ENCODE results near the gene TAS2R43. TPM values are rescaled to one million over a fixed set of nuclear protein-coding genes. Genes with fewer than 3 reads are reported as not detected.

Gene TAS2R43
- total and polyA plus RNA-seq, 10 of the 15 experiments (the other 5 are each of a cell fraction or from before 2014, with no cell fraction given), result 0.09 to 2.1 (median 0.80) TPM; not detected in 5

- TF ChIP-seq PML (IDR thresholded peaks at IDR 0.05; ENCODE audit: low read length) (no peak), CHD4 (IDR thresholded peaks at IDR 0.05) (no peak), MEF2B (IDR thresholded peaks at IDR 0.05; ENCODE audit: partially characterized antibody, poor library complexity, severe bottlenecking) (no peak), MTA2 (IDR thresholded peaks at IDR 0.05; ENCODE audit: low read depth) (no peak), FOS (IDR thresholded peaks at IDR 0.05; ENCODE audit: borderline replicate concordance, extremely low read depth, insufficient read length) (no peak), BCL3 (IDR thresholded peaks at IDR 0.05; ENCODE audit: borderline replicate concordance, insufficient read depth, low read depth, low read length, poor library complexity, severe bottlenecking) (no peak), PKNOX1 (IDR thresholded peaks at IDR 0.05) (no peak), SIX5 (IDR thresholded peaks at IDR 0.05; ENCODE audit: low read depth, low read length, severe bottlenecking) (no peak), SMC3 (IDR thresholded peaks at IDR 0.05; ENCODE audit: borderline replicate concordance, low read length) (no peak), PBX3 (IDR thresholded peaks at IDR 0.05; ENCODE audit: insufficient replicate concordance, low read depth, low read length) (no peak), RELB (IDR thresholded peaks at IDR 0.05; ENCODE audit: low read depth) (peak; percentile 23; the same call in 1 of the 2 replicates), IRF5 (IDR thresholded peaks at IDR 0.05; ENCODE audit: borderline replicate concordance) (no peak), JUNB (IDR thresholded peaks at IDR 0.05) (peak; percentile 42; the same call in 1 of the 2 replicates), NFYB (IDR thresholded peaks at IDR 0.05; ENCODE audit: insufficient read depth, low read depth, low read length) (no peak), ZBED1 (IDR thresholded peaks at IDR 0.05; ENCODE audit: borderline replicate concordance) (no peak), ETV6 (conservative IDR thresholded peaks at IDR 0.05 in 1 of 2, IDR thresholded peaks at IDR 0.05 in 1 of 2; ENCODE audit: borderline replicate concordance in 1 of 2, low read depth in 1 of 2) (no peak), TAF1 (IDR thresholded peaks at IDR 0.05; ENCODE audit: borderline replicate concordance, low read depth, low read length) (no peak), NFXL1 (IDR thresholded peaks at IDR 0.05; ENCODE audit: borderline replicate concordance) (no peak), ZNF217 (IDR thresholded peaks at IDR 0.05) (no peak), RCOR1 (conservative IDR thresholded peaks at IDR 0.05; ENCODE audit: low read depth, low read length) (no peak), NKRF (conservative IDR thresholded peaks at IDR 0.05) (no peak), ZNF24 (IDR thresholded peaks at IDR 0.05) (no peak)
These were observed 44.0 kb upstream of the TAS2R43 start (continued) for GRCh38 chr12:11136075-11136474.
